ENCODE results near the gene RIMKLB. TPM values are rescaled to one million over a fixed set of nuclear protein-coding genes. Genes with fewer than 3 reads are reported as not detected.

RIMKLB gene
- total and polyA plus RNA-seq, 10 of the 15 experiments (the other 5 are each of a cell fraction or from before 2014, with no cell fraction given), result 0.15 to 0.83 (median 0.46) TPM

GRCh38 chr12:8648576-8649205 lies 49.1 kb upstream of the RIMKLB start:
- Histone ChIP-seq H3K9ac (ENCODE audit: control insufficient read depth, insufficient read depth, low read length) (no peak overlapping the region), H3K4me2 (ENCODE audit: control insufficient read depth, insufficient read depth) (peak overlapping the region; percentile 12; the same call in 1 of the 2 replicates), H3K36me3 (ENCODE audit: control insufficient read depth in 2 of 2, insufficient read depth in 2 of 2, low read length in 1 of 2) (no peaks in the 10 kb centered on the region), H2AFZ (ENCODE audit: control insufficient read depth, low read depth, low read length) (no peak overlapping the region), H3K4me1 (ENCODE audit: control insufficient read depth, insufficient read depth, low read length) (peaks cover 35% of the 10 kb centered on the region), H3K27me3 (replicated peaks in 1 of 2; ENCODE audit: control insufficient read depth in 2 of 2, insufficient read depth in 2 of 2, low read length in 1 of 2) (no peaks in the 10 kb centered on the region), H3K9me3 (replicated peaks; ENCODE audit: control insufficient read depth, insufficient read depth, low read length) (no peaks in the 10 kb centered on the region; the same call in 2 of the 3 replicates), H3K27ac (ENCODE audit: control insufficient read depth, insufficient read depth) (peak overlapping the region; percentile 68), H3K79me2 (ENCODE audit: control insufficient read depth, insufficient read depth, low read length) (no peaks in the 10 kb centered on the region), H4K20me1 (ENCODE audit: control insufficient read depth, insufficient read depth) (no peaks in the 10 kb centered on the region), H3K4me3 (no peak overlapping the region)
- ChIA-PET RAD21 (ENCODE audit: unreplicated experiment) (interaction anchor here (0.7 to 3.8 kb wide), 9 partner anchors 8 to 301 kb away, joined by 3 to 25 read pairs (median 4); partner anchors contain the start of genes AICDA and M6PR), CTCF (interaction anchor here (0.9 to 6.9 kb wide), 8 partner anchors 9 to 401 kb away, joined by 3 to 97 read pairs (median 7); partner anchors contain the start of genes AICDA and M6PR), POLR2A (interaction anchor here (0.5 to 3.5 kb wide), 5 partner anchors 12 to 57 kb away, joined by 3 to 15 read pairs (median 5); no protein-coding TSS in a partner anchor), SMC1A (ENCODE audit: uncharacterized antibody, unreplicated experiment) (interaction anchor here (0.6 to 3.5 kb wide), 9 partner anchors 9 to 104 kb away, joined by 3 to 42 read pairs (median 9); partner anchors contain the start of gene AICDA)
- FAIRE-seq, result peak; percentile 99
- WGBS (ENCODE audit: insufficient coverage, insufficient replicate concordance, low lambda C conversion rate, missing lambda C conversion rate), result under 1% methylated on average over 8 of the region's 8 CpGs
- in situ Hi-C loops (cut with MboI) (loop anchor here (10.0 to 25.0 kb wide), 3 partner anchors 716 to 1686 kb away; partner anchors contain the start of genes CLEC2D, EMG1, PHB2 and PTPN6), intact Hi-C loops (cut with micrococcal nuclease; ENCODE audit: unreplicated experiment) (loop anchor here (1.0 kb wide), 2 partner anchors 19 to 37 kb away; no protein-coding TSS in a partner anchor)
- peak; percentile 95 for DNase-seq (ENCODE audit: low read depth, low spot score)
- BruUV-seq (replicated peaks), result no TSS peak
- peak; percentile 86 for ATAC-seq
- peak; percentile 99 for TF ChIP-seq MTA3 (IDR thresholded peaks at IDR 0.05; ENCODE audit: borderline replicate concordance, low read length)
- peak; percentile 99 for TF ChIP-seq TBL1XR1 (IDR thresholded peaks at IDR 0.05; ENCODE audit: low read depth, low read length)
- TF ChIP-seq ASH2L (IDR thresholded peaks at IDR 0.05; ENCODE audit: borderline replicate concordance, low read depth), result 0 out of 2 replicates have a peak, but pooled peaks have one; percentile 30
- peak; percentile 100 for TF ChIP-seq BCL11A (IDR thresholded peaks at IDR 0.05; ENCODE audit: low read depth, low read length)
- TF ChIP-seq BMI1 (IDR thresholded peaks at IDR 0.05; ENCODE audit: borderline replicate concordance), result peak; percentile 92
- TF ChIP-seq NFYA (IDR thresholded peaks at IDR 0.05; ENCODE audit: borderline replicate concordance, low read depth, low read length), result no peak
- TF ChIP-seq WRNIP1 (IDR thresholded peaks at IDR 0.05; ENCODE audit: borderline replicate concordance, low read depth, low read length), result 0 out of 2 replicates have a peak, but pooled peaks have one; percentile 45
- no peak for TF ChIP-seq KAT2A (conservative IDR thresholded peaks at IDR 0.05; ENCODE audit: control insufficient read depth, low read depth, low read length)
- no peak for TF ChIP-seq PBX3 (IDR thresholded peaks at IDR 0.05; ENCODE audit: insufficient replicate concordance, low read depth, low read length)
- peak; percentile 95 for TF ChIP-seq RCOR1 (conservative IDR thresholded peaks at IDR 0.05; ENCODE audit: low read depth, low read length)
- TF ChIP-seq IRF5 (IDR thresholded peaks at IDR 0.05; ENCODE audit: borderline replicate concordance), result no peak; the same call in 1 of the 2 replicates
- peak; percentile 99 for TF ChIP-seq BACH1 (IDR thresholded peaks at IDR 0.05; ENCODE audit: borderline replicate concordance)
- peak; percentile 90 for TF ChIP-seq PML (IDR thresholded peaks at IDR 0.05; ENCODE audit: low read length)
- TF ChIP-seq SUPT20H (IDR thresholded peaks at IDR 0.05; ENCODE audit: borderline replicate concordance, control insufficient read depth, low read depth, low read length), result no peak
- peak; percentile 100 for TF ChIP-seq FOXM1 (IDR thresholded peaks at IDR 0.05; ENCODE audit: low read depth, low read length)
- TF ChIP-seq NR2F1 (conservative IDR thresholded peaks at IDR 0.05), result peak; percentile 94
- TF ChIP-seq GABPA (IDR thresholded peaks at IDR 0.05; ENCODE audit: low read depth), result peak; percentile 74
- TF ChIP-seq ZSCAN29 (IDR thresholded peaks at IDR 0.05), result 0 out of 2 replicates have a peak, but pooled peaks have one; percentile 10
- peak; percentile 99 for TF ChIP-seq CBFB (IDR thresholded peaks at IDR 0.05; ENCODE audit: low read depth)
